Esophagus (tissue), 2 donors: ENCODE measurements around the gene ATIC. TPM values are rescaled to one million over a fixed set of nuclear protein-coding genes. Genes with fewer than 3 reads are reported as not detected.
A peak's percentile ranks its signal among the peaks of the same experiment; 100 is the strongest.

Source experiments
- H3K27ac ChIP-seq, 2 donors: one replicate each; pipeline ENCODE4 v1.5.1; 2013; ENCODE audit warnings: low read depth in 2 of 2, mild to moderate bottlenecking in 2 of 2, inconsistent platforms in 1 of 2, low read length in 1 of 2, moderate library complexity in 1 of 2
- H3K27me3 ChIP-seq, 2 donors: one replicate each; pipeline ENCODE4 v1.6.1; 2013; ENCODE audit warnings: low read length in 2 of 2, control low read depth in 1 of 2, mild to moderate bottlenecking in 1 of 2; ENCODE audit not compliant: insufficient read depth in 2 of 2, control insufficient read depth in 1 of 2
- H3K36me3 ChIP-seq, 2 donors: one replicate each; pipeline ENCODE4 v1.6.1; 2013; ENCODE audit warnings: low read length in 1 of 2; ENCODE audit not compliant: control insufficient read depth in 2 of 2, insufficient read depth in 2 of 2
- H3K4me1 ChIP-seq, 2 donors: one replicate each; pipeline ENCODE4 v1.6.1; 2013; ENCODE audit warnings: low read length in 1 of 2; ENCODE audit not compliant: control insufficient read depth in 2 of 2, insufficient read depth in 2 of 2
- H3K4me3 ChIP-seq, 2 donors: one replicate each; pipeline ENCODE4 v1.5.1; 2013; ENCODE audit warnings: low read length in 2 of 2, mild to moderate bottlenecking in 2 of 2, low read depth in 1 of 2, moderate library complexity in 1 of 2
- H3K9me3 ChIP-seq, 2 donors: one replicate each; pipeline ENCODE4 v1.6.1; 2013; ENCODE audit warnings: mild to moderate bottlenecking in 2 of 2, low read depth in 1 of 2, low read length in 1 of 2, moderate library complexity in 1 of 2; ENCODE audit not compliant: control insufficient read depth in 2 of 2, insufficient read depth in 1 of 2
- whole genome bisulfite sequencing, 2 donors: extraction: QIAGEN DNeasy Blood & Tissue Kit; methylation state at CpG; one replicate each; pipeline ENCODE4 v1.1.7; 2013; 5-methylcytosine and 5-hydroxymethylcytosine counted together
- polyA plus RNA-seq, 2 donors: library from polyadenylated mRNA; stranded (reverse); fragments of 200-250 nt; gene quantifications; one replicate each; pipeline ENCODE4 v1.2.3, GENCODE V29; 2013
- donor health status: healthy with polysubstance abuse.
- donor health status: Bipolar disorder and iron deficiency.

The ATIC gene
- polyA plus RNA-seq, 2 donors = 55.7 to 76.9 TPM

DNA sequence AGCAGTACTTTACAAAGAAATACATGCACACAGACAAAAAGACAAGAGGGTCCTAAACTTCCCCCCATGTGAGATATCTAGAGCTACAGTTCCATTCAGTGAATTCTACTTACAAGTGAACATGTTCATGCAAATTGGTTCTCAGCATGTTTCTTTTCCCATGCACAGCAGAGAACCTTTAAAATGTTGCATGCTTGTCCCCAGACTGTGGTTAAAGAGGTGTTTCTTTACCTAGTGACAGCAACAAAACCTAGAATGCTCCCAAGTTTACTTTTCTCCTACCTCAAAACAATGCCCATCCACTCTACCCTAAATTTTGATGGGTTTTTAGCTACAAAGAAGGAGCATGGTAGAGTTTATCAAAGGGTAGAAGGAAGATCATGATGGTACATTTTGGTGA lies 80.3 kb downstream of the ATIC start:
- no peak overlapping the region for H3K4me3 ChIP-seq
- H3K36me3 ChIP-seq = peaks cover 0 to 2% of the 10 kb centered on the region in 2 donors
- H3K4me1 ChIP-seq = no peaks in the 10 kb centered on the region
- H3K27ac ChIP-seq = no peak overlapping the region
- no peaks in the 10 kb centered on the region for H3K9me3 ChIP-seq
- H3K27me3 ChIP-seq = no peaks in the 10 kb centered on the region

GRCh38 chr2:215392687-215393270 lies 80.9 kb downstream of the ATIC start:
- whole genome bisulfite sequencing, 2 donors = 92 to 94% methylated on average over 12 of the region's 12 CpGs
- H3K27ac ChIP-seq = no peak overlapping the region
- no peak overlapping the region for H3K4me3 ChIP-seq
- no peaks in the 10 kb centered on the region for H3K4me1 ChIP-seq
- H3K27me3 ChIP-seq = no peaks in the 10 kb centered on the region
- H3K36me3 ChIP-seq = peaks cover 0 to 2% of the 10 kb centered on the region in 2 donors
- no peaks in the 10 kb centered on the region for H3K9me3 ChIP-seq

DNA sequence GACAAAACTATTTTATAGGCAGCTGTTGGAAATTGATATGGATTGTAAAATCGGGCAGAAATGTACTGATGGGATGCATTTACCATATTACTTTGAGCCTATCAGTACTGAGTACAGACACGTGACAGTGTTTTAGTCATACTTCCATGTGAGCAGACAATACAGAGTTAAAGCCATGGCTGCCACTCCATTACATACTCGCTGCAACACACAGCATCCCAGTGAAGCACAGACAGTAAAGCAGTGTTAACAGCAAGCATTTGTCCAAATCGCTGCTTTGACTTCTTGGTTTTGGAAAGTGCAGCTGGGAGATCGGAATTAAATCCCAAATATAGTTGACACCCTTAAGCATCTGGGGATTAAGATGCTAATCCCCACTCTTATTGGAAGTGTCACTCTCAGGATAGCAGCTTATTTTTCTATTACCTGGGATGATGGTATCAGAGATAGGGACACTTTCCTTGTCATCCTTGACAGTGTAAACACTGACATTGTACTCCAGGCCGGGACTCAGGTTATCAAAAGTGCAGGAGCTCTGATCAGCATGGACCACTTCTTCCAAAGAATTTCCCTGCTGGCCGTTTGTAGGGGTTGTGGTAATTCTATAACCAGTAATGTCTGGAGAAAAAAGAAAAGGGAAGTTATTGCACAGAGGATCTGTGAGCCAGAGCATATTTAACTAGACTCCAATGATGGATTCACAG lies 82.4 kb downstream of the ATIC start:
- Histone ChIP-seq H3K4me1 (no peaks in the 10 kb centered on the region), H3K4me3 (no peak overlapping the region), H3K27ac (no peak overlapping the region), H3K9me3 (no peaks in the 10 kb centered on the region), H3K27me3 (no peaks in the 10 kb centered on the region), H3K36me3 (peaks cover 0 to 2% of the 10 kb centered on the region in 2 donors)
- WGBS, 2 donors = 65 to 69% methylated on average over 7 of the region's 7 CpGs

DNA sequence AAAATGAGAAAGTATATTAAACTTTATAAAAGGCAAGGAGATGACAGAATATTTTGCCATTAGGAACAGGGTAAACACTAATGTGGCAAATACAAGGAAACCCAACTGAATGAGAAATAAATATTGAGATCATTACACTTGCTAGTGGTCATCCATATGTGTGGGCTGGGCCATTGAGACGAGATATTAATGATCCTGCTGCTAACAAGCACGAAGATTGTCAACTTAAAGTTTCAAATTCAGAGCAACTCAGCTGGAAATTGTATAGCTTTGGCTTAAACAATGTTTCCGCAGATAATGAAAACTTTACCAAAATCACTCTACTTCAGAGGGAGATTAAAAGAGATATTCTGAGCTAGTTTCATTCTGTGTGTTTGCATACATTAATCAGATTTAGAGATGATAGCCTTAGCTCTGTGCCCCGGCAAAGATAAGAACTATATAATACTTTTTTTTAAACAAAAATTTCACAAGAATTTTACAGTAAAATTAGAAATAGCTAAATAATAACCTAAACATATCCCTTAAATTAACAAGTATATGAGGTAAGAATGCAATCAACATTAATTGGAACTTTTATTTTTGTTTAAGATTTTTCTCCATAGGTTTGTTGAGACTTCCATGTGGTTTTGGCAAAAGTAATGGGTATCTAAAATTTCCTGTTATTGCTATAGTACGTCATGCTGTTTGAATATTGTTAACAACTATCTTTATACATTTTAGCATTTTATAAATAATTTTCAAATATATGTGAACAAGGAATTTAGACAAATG lies 84.0 kb downstream of the ATIC start:
- no peaks in the 10 kb centered on the region for H3K27me3 ChIP-seq
- H3K36me3 ChIP-seq = peaks cover 0 to 2% of the 10 kb centered on the region in 2 donors
- 53 to 62% methylated on average over 5 of the region's 5 CpGs for WGBS, 2 donors
- H3K9me3 ChIP-seq = no peaks in the 10 kb centered on the region
- H3K27ac ChIP-seq = no peak overlapping the region
- no peaks in the 10 kb centered on the region for H3K4me1 ChIP-seq
- H3K4me3 ChIP-seq = no peak overlapping the region

DNA sequence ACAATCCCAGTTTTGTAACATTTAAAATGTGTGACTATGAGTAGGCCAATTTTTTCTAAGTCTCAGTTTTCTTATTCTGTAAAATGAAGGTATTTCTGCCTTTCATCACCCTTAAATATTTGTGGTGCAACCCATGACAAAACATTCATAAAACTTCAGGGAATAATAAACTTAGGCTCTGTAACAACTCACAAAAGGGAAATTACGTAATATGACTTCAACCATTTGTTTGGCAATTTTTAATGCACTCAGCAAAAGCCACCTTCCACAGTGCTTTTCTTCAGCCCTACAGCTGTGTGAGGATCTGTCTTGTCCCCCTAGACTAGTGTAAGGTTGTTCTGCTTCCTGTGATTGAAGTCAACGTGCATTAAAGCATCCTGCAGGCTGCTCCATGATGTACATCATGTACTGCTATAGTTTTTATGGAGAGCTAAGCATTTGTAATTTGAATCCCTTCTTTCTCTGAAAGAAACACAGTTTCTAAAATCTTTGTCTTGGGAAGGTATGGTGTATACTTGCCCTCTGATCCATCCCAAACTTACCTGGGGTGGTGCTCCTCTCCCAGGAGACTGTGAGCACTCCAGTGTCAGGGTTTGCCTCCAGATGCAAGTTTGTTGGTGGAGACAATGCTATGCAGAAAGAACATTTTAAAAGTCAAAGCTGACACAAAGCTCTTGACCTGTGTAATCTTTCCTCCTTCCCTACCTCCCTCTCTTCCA lies 84.9 kb downstream of the ATIC start:
- H3K27me3 ChIP-seq = no peaks in the 10 kb centered on the region
- H3K4me1 ChIP-seq = no peaks in the 10 kb centered on the region
- peaks cover 0 to 2% of the 10 kb centered on the region in 2 donors for H3K36me3 ChIP-seq
- no peak overlapping the region for H3K27ac ChIP-seq
- H3K9me3 ChIP-seq = no peaks in the 10 kb centered on the region
- WGBS, 2 donors = 47 to 58% methylated on average over 2 of the region's 2 CpGs
- no peak overlapping the region for H3K4me3 ChIP-seq

GRCh38 chr2:215397632-215398341 lies 85.9 kb downstream of the ATIC start:
- Histone ChIP-seq H3K36me3 (peaks cover 0 to 2% of the 10 kb centered on the region in 2 donors), H3K4me1 (no peaks in the 10 kb centered on the region), H3K4me3 (no peak overlapping the region), H3K27me3 (no peaks in the 10 kb centered on the region), H3K9me3 (no peaks in the 10 kb centered on the region), H3K27ac (peak overlapping the region; percentile 46)
- 57% methylated on average over 9 of the region's 9 CpGs for WGBS, 2 donors

GRCh38 chr2:215399067-215399716 lies 87.3 kb downstream of the ATIC start:
- peaks cover 0 to under 1% of the 10 kb centered on the region in 2 donors for H3K36me3 ChIP-seq
- 84 to 91% methylated on average over 3 of the region's 3 CpGs for WGBS, 2 donors

More at GRCh38 chr2:215399067-215399716, 87.3 kb downstream of the ATIC start:
- H3K27me3 ChIP-seq = no peaks in the 10 kb centered on the region
- no peaks in the 10 kb centered on the region for H3K4me1 ChIP-seq
- no peaks in the 10 kb centered on the region for H3K9me3 ChIP-seq
- no peak overlapping the region for H3K27ac ChIP-seq
- H3K4me3 ChIP-seq = no peak overlapping the region
